HCT116 (cell line): Measurements from ENCODE around the gene DNAAF8. TPM values are rescaled to one million over a fixed set of nuclear protein-coding genes. Genes with fewer than 3 reads are reported as not detected.

Experiments used
- ATAC-seq: fragments of 200-7000 bp; cut with Tn5 transposase; 2 replicates; pipeline ENCODE4 v1.9.1; 2020; ENCODE audit warnings: mild to moderate bottlenecking, moderate library complexity
- BruUV-seq: library from RNA; stranded (reverse); fragments of 400-500 nt; replicated peaks from 2 replicates; lab custom pipeline; 2021; lab: Mats Ljungman, UMichigan
- CTCF ChIA-PET: fragments of 300-600 bp; sonication (Branson Sonifier 250); formaldehyde crosslinking; loops from one replicate; lab custom pipeline; 2021; ENCODE audit warnings: antibody characterized with exemption; lab: Charles Lee
- POLR2A ChIA-PET: fragments of 300-600, 350-600 bp; sonication (Branson Sonifier 250); formaldehyde crosslinking; loops from one replicate; lab custom pipeline; 2021; ENCODE audit warnings: antibody characterized with exemption; lab: Charles Lee
- RAD21 ChIA-PET, 2 experiments: fragments of 300-600 bp; sonication (Branson Sonifier 250); formaldehyde crosslinking; loops; one replicate each; lab custom pipeline; 2023; ENCODE audit warnings: low total read pairs in 2 of 2; ENCODE audit not compliant: uncharacterized antibody in 2 of 2, unreplicated experiment in 2 of 2, low non-redundant PET in 1 of 2; lab: Charles Lee
- DNase-seq: peaks from one replicate; pipeline ENCODE4 v3.0.0-alpha.2; 2010; ENCODE audit warnings: low read depth, low spot score
- H2AFZ ChIP-seq: fragments of 200-600 bp; shearing (Covaris generic), sonication (generic); 2 replicates; pipeline ENCODE4 v1.6.1; 2017; ENCODE audit warnings: low read depth, mixed run types, mixed read lengths, antibody characterized with exemption, low read length; ENCODE audit not compliant: poor library complexity, severe bottlenecking
- H3K27ac ChIP-seq: 2 replicates; pipeline ENCODE4 v1.5.1; 2012; ENCODE audit warnings: low read depth, low read length
- H3K27me3 ChIP-seq: fragments of 200-600 bp; sonication (generic); 2 replicates; pipeline ENCODE4 v1.6.1; 2016; ENCODE audit warnings: mixed run types, low read length, mixed read lengths; ENCODE audit not compliant: insufficient read depth
- H3K36me3 ChIP-seq, 2 experiments: fragments of 200-500 bp in 1 of 2; fragments of 200-600 bp in 1 of 2; sonication (Bioruptor generic) in 1 of 2; sonication (generic) in 1 of 2; 2 replicates each; pipeline versions ENCODE4 v1.5.1 to v1.6.1; 2014 to 2016; ENCODE audit warnings: low read length in 2 of 2, inconsistent platforms in 1 of 2, mixed read lengths in 1 of 2, mixed run types in 1 of 2; ENCODE audit not compliant: insufficient read depth in 2 of 2, control insufficient read depth in 1 of 2
- H3K4me1 ChIP-seq, 2 experiments: fragments of 200-600 bp in 1 of 2; sonication (generic) in 1 of 2; 2 replicates each; pipeline versions ENCODE4 v1.5.1 to v1.6.1; 2012 to 2017; ENCODE audit warnings: low read length in 2 of 2, inconsistent platforms in 1 of 2, mild to moderate bottlenecking in 1 of 2, mixed read lengths in 1 of 2, mixed run types in 1 of 2, moderate library complexity in 1 of 2; ENCODE audit not compliant: insufficient read depth in 2 of 2, control insufficient read depth in 1 of 2
- H3K4me2 ChIP-seq: fragments of 200-600 bp; sonication (generic); 2 replicates; pipeline ENCODE4 v1.6.1; 2017; ENCODE audit warnings: mixed run types, low read length, mixed read lengths
- H3K4me3 ChIP-seq, 2 experiments: fragments of 200-600 bp in 1 of 2; sonication (generic) in 1 of 2; replicated peaks in 1 of 2; 2 replicates each; pipeline ENCODE4 v1.5.1; 2011 to 2016; ENCODE audit warnings: low read length in 2 of 2, control low read depth in 1 of 2, low read depth in 1 of 2, mild to moderate bottlenecking in 1 of 2, mixed read lengths in 1 of 2, mixed run types in 1 of 2
- H3K79me2 ChIP-seq: fragments of 200-600 bp; sonication (generic); 2 replicates; pipeline ENCODE4 v1.6.1; 2017; ENCODE audit warnings: mild to moderate bottlenecking, mixed run types, low read length, moderate library complexity, mixed read lengths; ENCODE audit not compliant: insufficient read depth
- H3K9ac ChIP-seq: fragments of 200-600 bp; sonication (generic); 2 replicates; pipeline ENCODE4 v1.6.1; 2016; ENCODE audit warnings: low read length, mixed read lengths
- H3K9me2 ChIP-seq: fragments of 200-600 bp; sonication (generic), shearing (Covaris generic); 2 replicates; pipeline ENCODE4 v1.6.1; 2017; ENCODE audit warnings: mixed run types, mild to moderate bottlenecking, moderate library complexity; ENCODE audit not compliant: insufficient read depth
- H3K9me3 ChIP-seq, 2 experiments: fragments of 200-500 bp in 1 of 2; fragments of 200-600 bp in 1 of 2; sonication (Bioruptor generic) in 1 of 2; sonication (generic) in 1 of 2; 2 replicates each; pipeline ENCODE4 v1.6.1; 2014 to 2017; ENCODE audit warnings: low read length in 2 of 2, mixed read lengths in 2 of 2, inconsistent platforms in 1 of 2, low read depth in 1 of 2, mild to moderate bottlenecking in 1 of 2, mixed run types in 1 of 2, moderate library complexity in 1 of 2; ENCODE audit not compliant: control insufficient read depth in 1 of 2, insufficient read depth in 1 of 2
- H4K20me1 ChIP-seq: fragments of 200-600 bp; sonication (generic), shearing (Covaris generic); 2 replicates; pipeline ENCODE4 v1.6.1; 2017; ENCODE audit warnings: mixed run types, mild to moderate bottlenecking, moderate library complexity; ENCODE audit not compliant: insufficient read depth
- CEBPB ChIP-seq: IDR thresholded peaks from 2 replicates; pipeline ENCODE4 v1.6.1; 2012; ENCODE audit warnings: low read depth
- EGR1 ChIP-seq: IDR thresholded peaks from 2 replicates; pipeline ENCODE4 v1.6.1; 2012; ENCODE audit warnings: low read depth
- ELF1 ChIP-seq: IDR thresholded peaks from 2 replicates; pipeline ENCODE4 v1.6.1; 2012; ENCODE audit warnings: low read depth, borderline replicate concordance
- EZH2phosphoT487 ChIP-seq: fragments of 200-600 bp; IDR thresholded peaks from 2 replicates; pipeline ENCODE4 v1.6.1; 2018; ENCODE audit warnings: antibody characterized with exemption, borderline replicate concordance
- JUND ChIP-seq: IDR thresholded peaks from 2 replicates; pipeline ENCODE4 v1.6.1; 2012
- POLR2AphosphoS5 ChIP-seq: IDR thresholded peaks from 2 replicates; pipeline ENCODE4 v1.6.1; 2011; ENCODE audit warnings: mild to moderate bottlenecking, low read depth, low read length, moderate library complexity
- RAD21 ChIP-seq: IDR thresholded peaks from 2 replicates; pipeline ENCODE4 v1.6.1; 2012; ENCODE audit warnings: low read depth, mild to moderate bottlenecking
- SRF ChIP-seq: IDR thresholded peaks from 2 replicates; pipeline ENCODE4 v1.6.1; 2012; ENCODE audit warnings: low read depth
- ZFX ChIP-seq: fragments of 450-650 bp; IDR thresholded peaks from 2 replicates; pipeline ENCODE4 v1.6.1; 2017
- intact Hi-C: fragments of 100-400 bp; cut with micrococcal nuclease; formaldehyde crosslinking; loops from 2 replicates; pipeline ENCODE4 v1.10.0; 2022
- total RNA-seq: library from RNA; stranded (reverse); gene quantifications from one replicate; pipeline ENCODE4 v1.2.1, GENCODE V29; 2021; ENCODE audit not compliant: unreplicated experiment
- TF ChIP-seq, protein P1 (sequence below): IDR thresholded peaks from 2 replicates; pipeline ENCODE4 v1.6.1; 2012; ENCODE audit warnings: low read depth

The DNAAF8 gene
- total RNA-seq, 1 experiment from 2014 or later: 1.0 TPM

DNA sequence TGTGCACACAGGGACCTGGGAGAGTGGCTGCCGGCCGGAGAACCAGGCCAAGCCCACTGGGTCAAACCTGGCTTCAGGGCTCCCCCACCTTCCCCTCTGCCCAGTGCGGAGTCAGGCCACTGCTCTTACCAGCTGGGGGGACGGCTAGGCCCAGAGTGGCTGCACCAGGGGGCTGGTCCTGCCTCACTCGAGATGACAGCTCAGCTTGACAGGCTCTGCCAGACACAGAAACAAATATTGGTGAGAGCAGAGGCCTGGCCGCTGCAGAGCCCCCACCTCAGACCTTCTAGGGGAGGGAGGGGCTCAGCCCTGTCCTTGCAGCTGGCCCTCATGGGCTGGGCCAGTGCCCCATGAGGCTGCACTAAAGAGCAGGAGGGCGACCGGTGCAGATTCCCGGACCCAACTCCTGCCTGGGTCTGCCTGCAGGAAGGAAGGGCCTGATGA, 36.5 kb upstream of the DNAAF8 start (continued):
- TF ChIP-seq, protein P1, sequence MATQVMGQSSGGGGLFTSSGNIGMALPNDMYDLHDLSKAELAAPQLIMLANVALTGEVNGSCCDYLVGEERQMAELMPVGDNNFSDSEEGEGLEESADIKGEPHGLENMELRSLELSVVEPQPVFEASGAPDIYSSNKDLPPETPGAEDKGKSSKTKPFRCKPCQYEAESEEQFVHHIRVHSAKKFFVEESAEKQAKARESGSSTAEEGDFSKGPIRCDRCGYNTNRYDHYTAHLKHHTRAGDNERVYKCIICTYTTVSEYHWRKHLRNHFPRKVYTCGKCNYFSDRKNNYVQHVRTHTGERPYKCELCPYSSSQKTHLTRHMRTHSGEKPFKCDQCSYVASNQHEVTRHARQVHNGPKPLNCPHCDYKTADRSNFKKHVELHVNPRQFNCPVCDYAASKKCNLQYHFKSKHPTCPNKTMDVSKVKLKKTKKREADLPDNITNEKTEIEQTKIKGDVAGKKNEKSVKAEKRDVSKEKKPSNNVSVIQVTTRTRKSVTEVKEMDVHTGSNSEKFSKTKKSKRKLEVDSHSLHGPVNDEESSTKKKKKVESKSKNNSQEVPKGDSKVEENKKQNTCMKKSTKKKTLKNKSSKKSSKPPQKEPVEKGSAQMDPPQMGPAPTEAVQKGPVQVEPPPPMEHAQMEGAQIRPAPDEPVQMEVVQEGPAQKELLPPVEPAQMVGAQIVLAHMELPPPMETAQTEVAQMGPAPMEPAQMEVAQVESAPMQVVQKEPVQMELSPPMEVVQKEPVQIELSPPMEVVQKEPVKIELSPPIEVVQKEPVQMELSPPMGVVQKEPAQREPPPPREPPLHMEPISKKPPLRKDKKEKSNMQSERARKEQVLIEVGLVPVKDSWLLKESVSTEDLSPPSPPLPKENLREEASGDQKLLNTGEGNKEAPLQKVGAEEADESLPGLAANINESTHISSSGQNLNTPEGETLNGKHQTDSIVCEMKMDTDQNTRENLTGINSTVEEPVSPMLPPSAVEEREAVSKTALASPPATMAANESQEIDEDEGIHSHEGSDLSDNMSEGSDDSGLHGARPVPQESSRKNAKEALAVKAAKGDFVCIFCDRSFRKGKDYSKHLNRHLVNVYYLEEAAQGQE: no peak
- TF ChIP-seq EZH2phosphoT487: no peak

DNA sequence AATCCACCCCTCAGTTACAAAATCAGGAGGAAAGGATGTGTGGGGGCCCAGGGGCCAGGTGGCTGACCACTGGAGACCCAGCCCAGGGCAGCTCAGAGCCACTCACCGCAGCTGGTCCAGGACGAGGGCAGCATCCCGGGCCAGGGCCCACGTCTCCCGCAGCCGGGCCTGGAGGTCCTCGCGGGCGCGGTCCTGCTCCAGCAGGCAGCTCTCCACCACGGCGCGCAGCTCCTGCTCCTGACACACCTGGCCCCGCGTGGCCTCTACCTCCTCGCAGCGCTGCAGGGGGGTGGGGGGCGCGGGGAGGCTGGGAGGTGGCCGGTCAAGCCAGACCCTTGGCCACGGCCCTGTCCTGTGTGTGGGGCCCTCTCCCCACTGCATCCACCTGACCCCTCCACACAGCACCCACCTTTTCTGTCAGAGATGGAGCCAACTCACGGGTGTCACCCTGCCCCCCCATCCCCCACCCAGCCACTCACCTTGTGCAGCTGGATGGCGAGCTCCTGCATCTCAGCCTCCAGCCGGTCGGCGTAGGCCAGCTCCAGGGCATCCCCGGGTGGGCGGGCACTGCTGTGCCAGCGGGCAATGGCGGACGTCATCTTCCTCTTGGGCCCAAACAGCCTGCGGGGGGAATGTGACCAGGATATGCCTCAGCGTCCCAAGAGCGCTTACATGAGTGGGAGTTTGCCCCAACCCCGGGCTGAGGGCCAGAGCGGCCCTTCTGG, 35.9 kb upstream of the DNAAF8 start:
- DNase-seq (no peak), ATAC-seq (no peak)
- RAD21 ChIA-PET: no interaction called here
- CTCF ChIA-PET: no interaction called here
- TF ChIP-seq RAD21 (no peak), POLR2AphosphoS5 (no peak), ZFX (no peak), CEBPB (no peak), EGR1 (no peak), ELF1 (no peak), SRF (no peak), JUND (no peak)
- TF ChIP-seq, protein P1: no peak
- H2AFZ ChIP-seq: no peak overlapping the region
- no peaks in the 10 kb centered on the region for H3K27me3 ChIP-seq
- intact Hi-C loops: no loop called here
- H3K9me2 ChIP-seq: no peaks in the 10 kb centered on the region
- no peak overlapping the region for H3K27ac ChIP-seq
- no peaks in the 10 kb centered on the region for H4K20me1 ChIP-seq
- H3K4me2 ChIP-seq: no peak overlapping the region
- H3K79me2 ChIP-seq: no peaks in the 10 kb centered on the region; the same call in 1 of the 2 replicates
- H3K4me1 ChIP-seq: peaks cover 0 to 7% of the 10 kb centered on the region in 2 experiments; a peak in 1 of 4 replicates
- BruUV-seq: no TSS peak
- H3K36me3 ChIP-seq: peaks cover 14 to 15% of the 10 kb centered on the region in 2 experiments; a peak in 3 of 4 replicates
- no peak overlapping the region for H3K4me3 ChIP-seq
- no peak overlapping the region for H3K9ac ChIP-seq
- no peaks in the 10 kb centered on the region for H3K9me3 ChIP-seq
- POLR2A ChIA-PET: interaction anchor here (0.6 kb wide), 1 partner anchor 83 kb away, joined by 3 read pairs; no protein-coding TSS in a partner anchor
